GM19328 (cell line): ENCODE measurements around the gene CYP27A1.

Source experiments
- ATAC-seq: cut with Tn5 transposase; IDR thresholded peaks from one replicate; pipeline ENCODE4 v1.9.1; 2021; ENCODE audit warnings: mild to moderate bottlenecking, moderate library complexity; ENCODE audit not compliant: unreplicated experiment

Gene CYP27A1

GRCh38 chr2:218809515-218809914 is 27.6 kb downstream of the CYP27A1 start:
- ATAC-seq = no peak

- no peak for ATAC-seq
These were observed 28.3 kb downstream of the CYP27A1 start for GRCh38 chr2:218810256-218810655.

GRCh38 chr2:218811382-218811781 is 29.4 kb downstream of the CYP27A1 start:
- no peak for ATAC-seq

DNA sequence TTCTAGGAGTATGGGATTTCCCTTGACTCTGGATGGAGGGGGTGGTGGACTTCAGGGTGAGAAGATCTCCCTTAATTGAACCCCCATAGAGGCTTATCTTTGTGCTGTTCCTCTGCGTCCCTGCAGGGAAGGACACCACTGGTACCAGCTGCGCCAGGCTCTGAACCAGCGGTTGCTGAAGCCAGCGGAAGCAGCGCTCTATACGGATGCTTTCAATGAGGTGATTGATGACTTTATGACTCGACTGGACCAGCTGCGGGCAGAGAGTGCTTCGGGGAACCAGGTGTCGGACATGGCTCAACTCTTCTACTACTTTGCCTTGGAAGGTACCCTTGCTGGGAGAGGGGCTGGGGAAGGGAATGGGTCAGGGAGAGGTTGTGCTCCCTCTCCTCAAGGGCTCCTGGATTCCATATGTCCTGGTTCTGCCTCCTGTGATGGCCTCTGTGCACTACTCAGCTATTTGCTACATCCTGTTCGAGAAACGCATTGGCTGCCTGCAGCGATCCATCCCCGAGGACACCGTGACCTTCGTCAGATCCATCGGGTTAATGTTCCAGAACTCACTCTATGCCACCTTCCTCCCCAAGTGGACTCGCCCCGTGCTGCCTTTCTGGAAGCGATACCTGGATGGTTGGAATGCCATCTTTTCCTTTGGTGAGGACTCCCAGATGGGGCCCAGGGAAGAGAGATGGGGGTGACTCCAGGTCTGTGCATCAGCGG is 30.3 kb downstream of the CYP27A1 start:
- no peak for ATAC-seq

DNA sequence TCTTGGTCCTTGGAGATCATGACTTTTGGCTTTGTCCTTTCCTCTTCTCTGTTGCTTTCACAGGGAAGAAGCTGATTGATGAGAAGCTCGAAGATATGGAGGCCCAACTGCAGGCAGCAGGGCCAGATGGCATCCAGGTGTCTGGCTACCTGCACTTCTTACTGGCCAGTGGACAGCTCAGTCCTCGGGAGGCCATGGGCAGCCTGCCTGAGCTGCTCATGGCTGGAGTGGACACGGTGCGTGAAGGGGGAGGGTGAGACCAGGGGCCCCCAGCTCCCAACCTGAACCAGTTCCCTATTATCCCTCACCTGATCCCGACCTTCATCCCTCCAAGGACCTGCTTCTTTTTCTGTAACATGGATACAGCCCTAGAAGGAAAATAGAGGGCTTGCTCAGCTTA is 30.9 kb downstream of the CYP27A1 start:
- ATAC-seq = no peak

DNA sequence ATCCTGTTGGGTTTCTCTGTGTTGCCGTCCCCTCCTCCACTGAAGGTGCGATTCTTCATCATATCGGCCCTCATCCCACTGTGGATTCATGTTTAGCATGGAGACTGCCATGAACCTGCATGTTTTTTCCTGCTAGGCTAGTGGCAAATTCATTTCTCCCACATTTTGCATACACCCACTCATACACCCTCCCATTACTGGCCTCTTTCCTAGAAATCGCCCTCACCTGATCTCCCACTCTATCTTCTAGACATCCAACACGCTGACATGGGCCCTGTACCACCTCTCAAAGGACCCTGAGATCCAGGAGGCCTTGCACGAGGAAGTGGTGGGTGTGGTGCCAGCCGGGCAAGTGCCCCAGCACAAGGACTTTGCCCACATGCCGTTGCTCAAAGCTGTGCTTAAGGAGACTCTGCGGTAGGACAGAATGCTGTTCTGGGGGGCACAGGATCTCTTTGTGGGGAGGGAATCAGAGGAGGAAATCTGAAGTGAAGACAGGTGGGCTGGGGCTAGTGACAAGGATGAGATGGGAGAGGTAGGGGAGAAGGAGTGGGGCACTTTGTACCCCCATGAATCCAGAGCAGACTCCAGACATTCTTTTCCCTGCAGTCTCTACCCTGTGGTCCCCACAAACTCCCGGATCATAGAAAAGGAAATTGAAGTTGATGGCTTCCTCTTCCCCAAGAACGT is 32.0 kb downstream of the CYP27A1 start:
- ATAC-seq = no peak

- no peak for ATAC-seq
These were observed 32.7 kb downstream of the CYP27A1 start for GRCh38 chr2:218814540-218815243.

GRCh38 chr2:218815244-218815637 is 33.3 kb downstream of the CYP27A1 start:
- no peak for ATAC-seq

GRCh38 chr2:218815649-218816048 is 33.7 kb downstream of the CYP27A1 start:
- ATAC-seq = no peak

- no peak for ATAC-seq
These were observed 34.6 kb downstream of the CYP27A1 start for GRCh38 chr2:218816561-218817011.

GRCh38 chr2:218819093-218819492 is 37.1 kb downstream of the CYP27A1 start:
- ATAC-seq = no peak

GRCh38 chr2:218820746-218821369 is 38.9 kb downstream of the CYP27A1 start:
- ATAC-seq = no peak

GRCh38 chr2:218821605-218822211 is 39.8 kb downstream of the CYP27A1 start:
- no peak for ATAC-seq

GRCh38 chr2:218822622-218823021 is 40.7 kb downstream of the CYP27A1 start:
- ATAC-seq = no peak

- ATAC-seq = no peak
These were observed 41.4 kb downstream of the CYP27A1 start for GRCh38 chr2:218823196-218823855.

DNA sequence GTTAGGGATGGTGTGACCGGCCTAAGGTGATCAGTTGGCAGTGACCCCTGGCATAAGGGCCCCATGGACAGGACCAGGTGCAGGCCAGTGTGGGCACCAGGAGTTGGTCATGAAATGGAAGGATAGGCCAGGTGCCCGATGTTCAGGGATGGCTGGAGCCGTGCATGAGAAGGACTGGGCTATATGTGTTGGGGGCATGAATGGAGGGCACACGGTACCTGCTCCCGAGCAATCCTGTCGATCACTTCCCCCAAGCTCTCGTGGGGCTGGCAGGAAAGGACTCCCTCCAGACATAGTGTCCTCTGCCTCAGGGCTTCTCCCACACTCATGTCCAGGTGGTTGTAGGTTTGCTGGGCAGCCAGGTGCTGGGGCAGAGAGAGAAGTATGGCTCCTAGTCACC is 42.1 kb downstream of the CYP27A1 start:
- no peak for ATAC-seq

GRCh38 chr2:218826791-218827190 is 44.8 kb downstream of the CYP27A1 start:
- ATAC-seq = no peak

GRCh38 chr2:218827701-218828476 is 45.9 kb downstream of the CYP27A1 start:
- no peak for ATAC-seq

DNA sequence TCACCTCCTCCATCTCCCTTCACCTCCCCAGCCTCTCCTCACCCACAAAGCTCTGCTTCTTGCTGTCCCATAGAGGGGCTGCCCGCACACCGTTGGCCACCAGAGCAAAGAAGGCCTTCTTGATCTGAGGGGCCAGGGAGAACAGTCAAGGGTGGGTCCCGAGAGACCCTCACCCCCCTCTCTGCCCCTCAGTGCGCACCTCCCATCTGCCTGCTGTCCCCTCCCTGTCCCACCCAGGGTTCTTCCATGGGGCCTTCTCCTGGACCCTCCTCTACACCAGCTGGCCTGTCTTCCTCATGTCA is 46.5 kb downstream of the CYP27A1 start:
- no peak for ATAC-seq
